HG02840 (cell line): ENCODE data around the gene SEMA3C.
"Not testable (repeated sequence)": the region's sequence is repeated elsewhere in the genome, so short reads cannot be mapped to it uniquely, and the experiment has no call there.

Source experiments
- ATAC-seq: cut with Tn5 transposase; IDR thresholded peaks from one replicate; pipeline ENCODE4 v1.9.1; 2021; ENCODE audit warnings: mild to moderate bottlenecking, moderate library complexity, moderate number of reproducible peaks; ENCODE audit not compliant: unreplicated experiment, low FRiP score

SEMA3C gene

DNA sequence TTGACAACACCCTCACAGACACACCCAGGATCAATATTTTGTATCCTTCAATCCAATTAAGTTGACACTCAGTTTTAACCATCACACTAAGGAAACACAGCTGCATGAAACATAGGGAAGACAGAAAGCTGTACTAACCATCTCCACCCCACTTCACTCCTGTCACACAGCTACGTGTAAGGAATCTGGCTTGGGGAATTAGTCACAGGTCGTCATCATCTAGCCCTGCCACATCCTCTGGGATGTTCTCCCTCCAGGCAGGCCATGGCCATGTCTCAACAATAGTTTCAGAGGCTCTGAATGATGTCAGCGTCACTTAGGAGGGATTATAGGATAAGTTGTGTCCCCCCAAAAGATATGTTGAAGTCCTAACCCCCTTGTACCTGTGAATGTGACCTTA lies 10.8 kb upstream of the SEMA3C start:
- no peak for ATAC-seq

GRCh38 chr7:80926955-80927354 lies 8.1 kb upstream of the SEMA3C start:
- not testable (repeated sequence) for ATAC-seq

DNA sequence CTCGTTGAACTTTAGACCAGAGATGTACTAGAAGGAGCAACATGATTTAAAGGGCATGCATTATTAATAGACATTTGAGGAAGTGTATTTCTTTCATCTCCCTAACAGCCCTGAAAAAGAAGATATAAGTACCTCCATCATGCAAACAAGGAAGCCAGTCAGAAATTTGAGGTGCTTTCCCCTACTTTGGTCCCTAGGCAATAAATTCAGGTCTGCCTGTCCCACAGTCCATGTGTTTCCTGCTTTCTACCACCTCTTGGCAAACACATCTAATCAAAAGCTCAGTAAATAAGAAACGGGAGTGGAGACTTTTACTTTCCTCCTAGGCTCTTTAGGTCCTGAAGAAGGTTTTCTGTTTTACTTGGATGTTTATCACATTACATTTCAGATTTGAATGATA lies 5.2 kb upstream of the SEMA3C start:
- ATAC-seq: no peak

- ATAC-seq: no peak
Observed at GRCh38 chr7:80923211-80923612, 4.4 kb upstream of the SEMA3C start.

GRCh38 chr7:80922253-80923049 lies 3.6 kb upstream of the SEMA3C start:
- no peak for ATAC-seq

DNA sequence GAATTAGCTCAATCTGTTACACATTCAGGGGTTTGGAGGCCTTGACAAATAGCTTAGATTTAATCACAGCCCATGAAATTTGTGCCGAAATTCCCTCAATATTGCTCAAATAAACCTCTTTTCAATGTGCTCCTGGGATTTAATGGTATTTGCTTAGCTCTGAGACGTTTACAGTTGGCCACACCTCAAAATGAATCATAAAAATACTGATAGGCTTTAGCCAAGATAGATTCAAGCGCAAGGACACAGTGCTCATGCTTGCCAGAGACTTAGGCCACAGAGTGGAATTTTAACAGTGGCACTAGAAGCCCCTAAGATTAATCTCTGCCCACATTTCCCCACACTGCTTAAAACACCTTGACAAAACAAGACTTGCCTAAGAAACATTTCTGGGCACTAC lies 2.3 kb upstream of the SEMA3C start:
- ATAC-seq: no peak

DNA sequence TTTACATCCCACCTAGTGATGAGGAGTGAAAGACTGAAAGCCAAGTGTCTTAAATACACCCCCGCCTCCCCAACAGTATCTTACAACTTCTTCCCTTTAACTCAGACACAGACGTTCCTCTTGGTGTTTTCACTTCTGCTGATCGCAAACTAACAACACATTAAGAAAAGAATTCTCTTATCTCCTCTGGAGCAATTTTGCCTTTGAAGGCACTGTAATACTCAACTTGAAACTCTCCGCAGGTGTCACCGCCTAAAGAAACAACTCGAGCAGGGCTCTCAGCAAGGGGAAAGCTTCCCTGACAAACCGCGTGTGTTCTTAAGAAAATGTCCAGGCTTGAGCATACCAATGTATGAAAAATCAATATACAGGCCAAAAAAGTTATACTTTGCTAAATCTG lies 452 bp downstream of the SEMA3C start:
- ATAC-seq: no peak

- ATAC-seq: no peak
Observed at GRCh38 chr7:80916770-80917741, 1.8 kb downstream of the SEMA3C start.

GRCh38 chr7:80910228-80910627 lies 8.6 kb downstream of the SEMA3C start:
- ATAC-seq: no peak

DNA sequence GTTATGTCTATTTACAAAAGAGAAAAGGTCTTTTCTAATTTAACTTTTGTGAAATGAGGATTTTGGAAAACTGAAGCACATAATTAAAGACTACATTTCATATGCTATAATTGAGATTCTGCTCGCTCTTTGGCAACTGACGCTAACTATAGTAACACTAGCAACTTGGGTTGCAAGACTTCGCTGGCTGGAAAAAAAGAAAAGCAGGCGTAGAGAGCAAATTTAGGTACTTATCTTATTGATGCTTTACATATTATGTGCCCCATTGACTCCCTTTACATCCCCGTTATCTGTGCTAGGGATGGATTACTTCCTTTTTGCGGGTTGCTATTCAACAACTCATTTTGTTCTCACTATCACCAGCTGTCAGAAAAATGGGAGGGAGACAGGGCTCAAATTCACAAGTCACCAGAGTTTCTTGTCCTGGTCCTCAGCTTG lies 10.5 kb downstream of the SEMA3C start:
- ATAC-seq: no peak

GRCh38 chr7:80907612-80908011 lies 11.2 kb downstream of the SEMA3C start:
- no peak for ATAC-seq

GRCh38 chr7:80907141-80907601 lies 11.7 kb downstream of the SEMA3C start:
- no peak for ATAC-seq

DNA sequence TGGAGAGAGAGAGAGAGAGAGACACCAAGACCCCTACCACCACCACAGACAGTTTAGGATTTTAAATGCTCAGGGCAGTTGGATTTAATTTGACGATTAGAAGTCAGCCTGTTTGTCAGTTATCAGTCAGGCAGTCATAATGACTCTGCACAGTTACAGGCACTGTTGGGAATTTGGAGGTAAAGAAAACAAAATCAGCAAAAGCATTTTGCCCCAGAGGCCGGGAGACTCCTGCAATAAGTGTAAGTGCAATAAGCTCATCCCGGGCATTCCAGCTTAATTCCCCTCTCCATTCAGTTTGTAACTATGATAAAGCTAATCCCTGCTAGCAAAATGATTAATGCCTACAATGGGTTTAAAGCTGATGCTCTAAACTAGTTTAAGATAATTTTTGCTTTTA lies 13.5 kb downstream of the SEMA3C start:
- ATAC-seq: no peak

DNA sequence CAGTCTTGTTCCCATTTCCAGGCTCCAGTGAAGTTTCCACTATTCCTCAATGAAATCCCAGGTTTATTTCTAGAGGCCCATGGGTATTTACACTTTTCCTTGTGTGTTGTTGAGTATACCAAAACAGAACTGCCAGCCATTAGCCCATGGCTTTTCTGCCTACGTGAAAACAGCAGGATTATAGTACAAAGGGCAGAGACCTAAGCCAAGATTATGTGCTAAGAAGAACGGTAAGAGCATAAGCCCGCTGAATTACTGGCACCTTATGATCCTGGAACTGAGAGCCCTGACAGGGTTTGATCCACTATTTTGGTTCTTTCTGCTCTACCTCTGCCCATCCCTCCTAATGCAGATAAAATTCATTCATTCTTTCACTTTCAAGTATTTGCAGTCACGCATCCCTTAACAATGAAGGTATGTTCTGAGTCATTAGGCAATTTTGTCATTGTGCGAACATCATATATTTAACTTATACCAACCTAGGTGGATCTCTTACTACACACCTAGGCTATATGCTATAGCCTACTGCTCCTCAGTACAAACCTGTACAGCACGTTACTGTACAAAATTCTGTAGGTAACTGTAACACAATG lies 16.0 kb downstream of the SEMA3C start:
- ATAC-seq: no peak

- ATAC-seq: no peak
Observed at GRCh38 chr7:80902019-80902418, 16.8 kb downstream of the SEMA3C start.

GRCh38 chr7:80900583-80901576 lies 18.0 kb downstream of the SEMA3C start:
- ATAC-seq: no peak

DNA sequence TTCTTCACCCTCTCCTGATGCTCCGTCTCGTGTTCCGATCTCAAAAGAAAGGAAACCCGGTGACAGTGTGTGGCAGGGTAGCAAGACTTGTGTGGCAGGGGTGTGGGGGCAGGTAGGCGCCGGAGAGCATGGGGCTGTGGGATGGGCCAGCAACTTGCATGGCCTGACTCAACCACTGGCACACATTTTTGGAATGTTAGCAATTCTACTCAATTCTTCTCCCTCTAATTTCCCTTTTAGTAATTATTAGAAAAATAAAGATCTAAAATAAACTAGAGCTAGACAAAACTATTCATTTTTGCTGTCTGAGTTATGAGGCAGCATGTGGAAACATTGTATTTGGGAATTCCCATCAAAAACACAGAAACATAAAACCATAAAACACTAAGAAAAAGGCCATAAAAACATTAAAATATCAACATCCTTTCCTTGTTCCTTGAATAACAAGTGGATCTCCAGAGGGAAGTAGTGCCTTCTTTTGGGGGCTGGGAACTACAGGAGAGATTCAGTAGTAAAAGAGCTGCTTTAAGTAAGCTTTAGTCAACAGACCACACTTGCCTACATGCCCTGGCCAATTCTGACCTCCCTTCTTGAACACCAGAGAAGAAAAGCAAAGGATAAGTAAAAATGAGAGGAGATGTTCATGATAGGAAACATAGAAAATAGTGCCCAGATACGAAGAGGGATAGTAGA lies 21.8 kb downstream of the SEMA3C start:
- no peak for ATAC-seq

DNA sequence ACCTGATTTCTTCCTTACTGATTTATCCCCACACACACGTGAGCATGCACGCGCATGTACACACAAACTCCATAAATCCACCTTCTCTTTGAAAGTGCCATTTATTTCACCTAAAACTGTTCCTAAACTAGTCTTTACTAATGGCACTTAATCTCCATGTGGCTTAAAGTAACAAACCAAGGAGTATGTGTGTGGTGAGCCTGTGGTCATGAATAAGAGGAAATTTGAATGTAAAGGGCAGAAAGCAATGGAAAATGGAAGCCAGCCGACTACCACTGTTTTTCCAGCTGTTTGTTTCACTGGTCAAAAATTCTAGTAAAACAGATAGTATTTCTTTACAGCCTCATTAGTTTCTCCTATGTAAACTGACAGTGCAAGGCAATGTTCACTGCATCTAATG lies 23.8 kb downstream of the SEMA3C start:
- ATAC-seq: no peak

- no peak for ATAC-seq
Observed at GRCh38 chr7:80891259-80891544, 27.6 kb downstream of the SEMA3C start.
